Panc1 (cell line): ENCODE results near the gene COL27A1. TPM values are rescaled to one million over a fixed set of nuclear protein-coding genes. Genes with fewer than 3 reads are reported as not detected.

Experiments
- ATAC-seq: fragments of 200-7000 bp; cut with Tn5 transposase; 2 replicates; pipeline ENCODE4 v1.9.1; 2020; ENCODE audit warnings: mild to moderate bottlenecking, moderate library complexity
- BruUV-seq: library from RNA; stranded (reverse); fragments of 400-500 nt; replicated peaks from 2 replicates; lab custom pipeline; 2021; lab: Mats Ljungman, UMichigan
- CTCF ChIA-PET: fragments of 300-600 bp; sonication (Branson Sonifier 250); formaldehyde crosslinking; loops from one replicate; lab custom pipeline; 2022; ENCODE audit warnings: antibody characterized with exemption; lab: Charles Lee
- POLR2A ChIA-PET: fragments of 300-600 bp; sonication (Branson Sonifier 250); formaldehyde crosslinking; loops from one replicate; lab custom pipeline; 2022; ENCODE audit warnings: antibody characterized with exemption; lab: Charles Lee
- DNase-seq: peaks from one replicate; pipeline ENCODE4 v3.0.0-alpha.2; 2010; ENCODE audit warnings: low read depth, low spot score
- H3K27ac ChIP-seq: 2 replicates; pipeline ENCODE4 v1.5.1; 2011; ENCODE audit warnings: mild to moderate bottlenecking, low read length, inconsistent platforms
- H3K27me3 ChIP-seq: fragments of 200-500 bp; sonication (Bioruptor generic); 2 replicates; pipeline ENCODE4 v1.6.0; 2014; ENCODE audit warnings: low read length, inconsistent platforms; ENCODE audit not compliant: control insufficient read depth, insufficient read depth
- H3K36me3 ChIP-seq: fragments of 200-500 bp; sonication (Bioruptor generic); 2 replicates; pipeline ENCODE4 v1.5.1; 2014; ENCODE audit warnings: inconsistent platforms, mild to moderate bottlenecking, low read length, moderate library complexity; ENCODE audit not compliant: control insufficient read depth, insufficient read depth
- H3K4me1 ChIP-seq: 2 replicates; pipeline ENCODE4 v1.5.1; 2011; ENCODE audit warnings: inconsistent platforms, mild to moderate bottlenecking, low read length, moderate library complexity; ENCODE audit not compliant: control insufficient read depth, insufficient read depth
- H3K4me3 ChIP-seq, 2 experiments: 2 replicates each; pipeline ENCODE4 v1.5.1; 2011 to 2012; ENCODE audit warnings: low read depth in 2 of 2, low read length in 2 of 2, mild to moderate bottlenecking in 2 of 2, inconsistent platforms in 1 of 2, moderate library complexity in 1 of 2
- H3K9me3 ChIP-seq: fragments of 200-500 bp; sonication (Bioruptor generic); 2 replicates; pipeline ENCODE4 v1.5.1; 2014; ENCODE audit warnings: low read depth, mild to moderate bottlenecking, inconsistent platforms, low read length, moderate library complexity; ENCODE audit not compliant: control insufficient read depth, insufficient read depth
- POLR2AphosphoS5 ChIP-seq: IDR thresholded peaks from 2 replicates; pipeline ENCODE4 v1.6.1; 2012; ENCODE audit warnings: mild to moderate bottlenecking, low read depth, low read length, moderate library complexity
- REST ChIP-seq, 2 experiments: IDR thresholded peaks; 2 replicates each; pipeline ENCODE4 v1.6.1; 2011 to 2012; ENCODE audit warnings: low read depth in 2 of 2, control low read depth in 1 of 2, low read length in 1 of 2, mild to moderate bottlenecking in 1 of 2, moderate library complexity in 1 of 2; ENCODE audit not compliant: insufficient read depth in 1 of 2
- SIN3A ChIP-seq: IDR thresholded peaks from 2 replicates; pipeline ENCODE4 v1.6.1; 2012; ENCODE audit warnings: low read depth, mild to moderate bottlenecking, low read length, moderate library complexity, borderline replicate concordance; ENCODE audit not compliant: insufficient read depth
- TCF7L2 ChIP-seq: IDR thresholded peaks from 2 replicates; pipeline ENCODE4 v1.6.1; 2011; ENCODE audit warnings: mild to moderate bottlenecking, low read depth, low read length, inconsistent platforms
- in situ Hi-C: cut with HindIII; loops from 2 replicates; pipeline ENCODE4 v1.10.0; 2016; ENCODE audit warnings: low sequenced_read_pairs, low pct_unique_long_range_greater_than_20kb
- intact Hi-C: fragments of 100-400 bp; cut with micrococcal nuclease; formaldehyde crosslinking; loops from one replicate; pipeline ENCODE4 v1.10.0; 2022; ENCODE audit not compliant: unreplicated experiment
- total RNA-seq: library from RNA; stranded (reverse); gene quantifications from one replicate; pipeline ENCODE4 v1.2.1, GENCODE V29; 2021; ENCODE audit not compliant: unreplicated experiment
- TF ChIP-seq, protein P1 (sequence below): fragments of 450-650 bp; IDR thresholded peaks from 2 replicates; pipeline ENCODE4 v1.5.1; 2017; ENCODE audit warnings: mild to moderate bottlenecking

The COL27A1 gene
- total RNA-seq, 1 experiment from 2014 or later = 5.1 TPM

- no peak overlapping the region for H3K4me3 ChIP-seq
- ATAC-seq = no peak
- no TSS peak for BruUV-seq
- intact Hi-C loops (no loop called here), in situ Hi-C loops (no loop called here)
- ChIA-PET POLR2A (no interaction called here), CTCF (no interaction called here)
- no peaks in the 10 kb centered on the region for H3K36me3 ChIP-seq
- no peaks in the 10 kb centered on the region for H3K9me3 ChIP-seq
- no peak for DNase-seq
- TF ChIP-seq REST (IDR thresholded peaks at IDR 0.05; ENCODE audit: insufficient read depth in 1 of 2, low read depth in 2 of 2, low read length in 1 of 2) = no peak
- no peak for TF ChIP-seq SIN3A
- no peak for TF ChIP-seq POLR2AphosphoS5
- TF ChIP-seq, protein P1, sequence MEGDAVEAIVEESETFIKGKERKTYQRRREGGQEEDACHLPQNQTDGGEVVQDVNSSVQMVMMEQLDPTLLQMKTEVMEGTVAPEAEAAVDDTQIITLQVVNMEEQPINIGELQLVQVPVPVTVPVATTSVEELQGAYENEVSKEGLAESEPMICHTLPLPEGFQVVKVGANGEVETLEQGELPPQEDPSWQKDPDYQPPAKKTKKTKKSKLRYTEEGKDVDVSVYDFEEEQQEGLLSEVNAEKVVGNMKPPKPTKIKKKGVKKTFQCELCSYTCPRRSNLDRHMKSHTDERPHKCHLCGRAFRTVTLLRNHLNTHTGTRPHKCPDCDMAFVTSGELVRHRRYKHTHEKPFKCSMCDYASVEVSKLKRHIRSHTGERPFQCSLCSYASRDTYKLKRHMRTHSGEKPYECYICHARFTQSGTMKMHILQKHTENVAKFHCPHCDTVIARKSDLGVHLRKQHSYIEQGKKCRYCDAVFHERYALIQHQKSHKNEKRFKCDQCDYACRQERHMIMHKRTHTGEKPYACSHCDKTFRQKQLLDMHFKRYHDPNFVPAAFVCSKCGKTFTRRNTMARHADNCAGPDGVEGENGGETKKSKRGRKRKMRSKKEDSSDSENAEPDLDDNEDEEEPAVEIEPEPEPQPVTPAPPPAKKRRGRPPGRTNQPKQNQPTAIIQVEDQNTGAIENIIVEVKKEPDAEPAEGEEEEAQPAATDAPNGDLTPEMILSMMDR = no peak
- no peak for TF ChIP-seq TCF7L2
- no peak overlapping the region for H3K27ac ChIP-seq
- H3K4me1 ChIP-seq = peaks cover 5% of the 10 kb centered on the region
- H3K27me3 ChIP-seq = no peaks in the 10 kb centered on the region
These were observed 126.3 kb downstream of the COL27A1 start for GRCh38 chr9:114281473-114282103.

DNA sequence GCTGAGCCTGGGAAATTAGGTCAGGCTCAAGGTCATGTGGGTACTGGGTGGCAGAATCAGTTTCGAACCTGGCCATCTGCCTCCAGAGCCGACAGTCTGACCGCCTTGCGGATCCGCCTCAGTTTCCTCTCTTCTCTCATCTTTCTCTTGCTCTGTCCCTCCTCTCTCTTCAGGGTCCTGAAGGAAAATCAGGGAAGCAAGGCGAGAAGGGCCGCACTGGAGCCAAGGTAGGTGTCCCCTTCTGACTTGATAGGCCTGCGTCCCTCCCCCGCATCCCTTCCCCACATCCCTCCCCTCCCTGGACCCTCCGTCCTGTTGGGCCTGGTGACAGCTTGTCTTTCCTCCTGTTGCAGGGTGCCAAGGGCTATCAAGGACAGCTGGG is 126.8 kb downstream of the COL27A1 start:
- ChIA-PET POLR2A (no interaction called here), CTCF (no interaction called here)
- no peaks in the 10 kb centered on the region for H3K36me3 ChIP-seq
- intact Hi-C loops = no loop called here
- H3K27ac ChIP-seq = no peak overlapping the region
- DNase-seq (no peak), ATAC-seq (no peak)
- no TSS peak for BruUV-seq
- H3K9me3 ChIP-seq = no peaks in the 10 kb centered on the region
- in situ Hi-C loops = no loop called here
- peaks cover 5% of the 10 kb centered on the region for H3K4me1 ChIP-seq
- no peaks in the 10 kb centered on the region for H3K27me3 ChIP-seq
- TF ChIP-seq, protein P1 = no peak
- TF ChIP-seq TCF7L2 (no peak), REST (IDR thresholded peaks at IDR 0.05; ENCODE audit: insufficient read depth in 1 of 2, low read depth in 2 of 2, low read length in 1 of 2) (no peak), POLR2AphosphoS5 (no peak), SIN3A (no peak)
- H3K4me3 ChIP-seq = no peak overlapping the region
